Neuron (in vitro differentiated cells): ENCODE results near the gene TTLL12.

Source experiments
- H2AFZ ChIP-seq: one replicate; pipeline ENCODE4 v1.6.1; 2013; ENCODE audit warnings: low read depth, mild to moderate bottlenecking, inconsistent platforms, low read length, moderate library complexity
- H3K27me3 ChIP-seq: one replicate; pipeline ENCODE4 v1.6.1; 2013; ENCODE audit warnings: low read length; ENCODE audit not compliant: insufficient read depth
- H3K36me3 ChIP-seq: one replicate; pipeline ENCODE4 v1.6.1; 2013; ENCODE audit warnings: low read length; ENCODE audit not compliant: insufficient read depth
- H3K4me1 ChIP-seq: one replicate; pipeline ENCODE4 v1.6.1; 2013; ENCODE audit warnings: low read length; ENCODE audit not compliant: insufficient read depth
- H3K4me3 ChIP-seq: 2 replicates; pipeline ENCODE4 v1.5.1; 2013; ENCODE audit warnings: mild to moderate bottlenecking, low read length, moderate library complexity
- H3K9me3 ChIP-seq: one replicate; pipeline ENCODE4 v1.6.1; 2013; ENCODE audit warnings: low read length

The TTLL12 gene

DNA sequence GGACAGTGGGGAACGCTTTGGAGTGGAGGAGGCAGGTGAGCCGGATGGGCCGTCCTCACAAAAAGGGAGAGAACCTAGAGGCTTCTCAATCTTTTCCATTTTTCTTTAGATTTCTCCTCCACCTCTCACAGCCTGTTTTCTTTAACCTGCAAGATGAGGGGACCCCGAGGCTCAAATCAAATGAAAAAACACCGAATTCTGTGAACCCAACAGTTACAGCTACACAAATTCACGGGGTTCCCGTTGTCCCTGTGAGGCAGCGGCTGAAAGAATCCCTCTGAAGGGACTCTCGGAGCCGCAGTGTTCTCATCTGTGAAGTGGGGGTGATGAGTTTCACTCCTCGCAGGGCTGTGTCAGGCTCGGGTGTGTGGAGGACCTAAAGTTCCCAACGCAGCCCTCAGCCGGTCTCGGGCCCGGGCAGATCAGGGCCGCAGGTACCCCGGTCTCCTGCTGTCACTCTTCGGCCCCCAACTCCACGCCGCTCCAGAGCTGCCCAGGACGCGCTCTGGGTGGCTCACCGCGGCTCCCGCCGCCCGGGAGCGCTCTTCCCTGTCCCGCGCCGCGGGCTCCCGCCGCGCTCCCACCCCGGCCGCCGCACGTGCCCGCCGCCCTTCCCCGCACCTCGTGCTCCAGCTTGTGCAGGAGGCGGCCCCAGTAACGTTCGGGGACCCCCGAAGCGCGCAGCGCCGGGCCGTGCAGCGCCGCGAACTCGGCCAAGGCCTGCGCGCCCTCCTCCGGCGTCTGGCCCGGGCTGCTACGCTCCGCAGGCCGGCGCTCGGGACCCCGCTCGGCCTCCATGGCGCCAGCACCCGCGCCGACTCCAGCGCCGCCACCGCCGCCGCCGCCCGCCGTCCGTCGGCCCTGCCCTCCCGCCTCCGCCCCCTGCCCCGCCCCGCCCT, at the start of gene TTLL12:
TSS of gene TTLL12 (minus strand) at position 863 of the 899 bp plus-strand sequence. CDS start at position 798, 65 bp downstream.
- peaks cover 7% of the 10 kb centered on the region for H3K36me3 ChIP-seq
- peak within 1 kb of the TSS; percentile 90 for H3K4me3 ChIP-seq
- peak within 1 kb of the TSS; percentile 82 for H2AFZ ChIP-seq
- peaks cover 5% of the 10 kb centered on the region for H3K27me3 ChIP-seq
- no peaks in the 10 kb centered on the region for H3K9me3 ChIP-seq
- peaks cover 21% of the 10 kb centered on the region for H3K4me1 ChIP-seq

DNA sequence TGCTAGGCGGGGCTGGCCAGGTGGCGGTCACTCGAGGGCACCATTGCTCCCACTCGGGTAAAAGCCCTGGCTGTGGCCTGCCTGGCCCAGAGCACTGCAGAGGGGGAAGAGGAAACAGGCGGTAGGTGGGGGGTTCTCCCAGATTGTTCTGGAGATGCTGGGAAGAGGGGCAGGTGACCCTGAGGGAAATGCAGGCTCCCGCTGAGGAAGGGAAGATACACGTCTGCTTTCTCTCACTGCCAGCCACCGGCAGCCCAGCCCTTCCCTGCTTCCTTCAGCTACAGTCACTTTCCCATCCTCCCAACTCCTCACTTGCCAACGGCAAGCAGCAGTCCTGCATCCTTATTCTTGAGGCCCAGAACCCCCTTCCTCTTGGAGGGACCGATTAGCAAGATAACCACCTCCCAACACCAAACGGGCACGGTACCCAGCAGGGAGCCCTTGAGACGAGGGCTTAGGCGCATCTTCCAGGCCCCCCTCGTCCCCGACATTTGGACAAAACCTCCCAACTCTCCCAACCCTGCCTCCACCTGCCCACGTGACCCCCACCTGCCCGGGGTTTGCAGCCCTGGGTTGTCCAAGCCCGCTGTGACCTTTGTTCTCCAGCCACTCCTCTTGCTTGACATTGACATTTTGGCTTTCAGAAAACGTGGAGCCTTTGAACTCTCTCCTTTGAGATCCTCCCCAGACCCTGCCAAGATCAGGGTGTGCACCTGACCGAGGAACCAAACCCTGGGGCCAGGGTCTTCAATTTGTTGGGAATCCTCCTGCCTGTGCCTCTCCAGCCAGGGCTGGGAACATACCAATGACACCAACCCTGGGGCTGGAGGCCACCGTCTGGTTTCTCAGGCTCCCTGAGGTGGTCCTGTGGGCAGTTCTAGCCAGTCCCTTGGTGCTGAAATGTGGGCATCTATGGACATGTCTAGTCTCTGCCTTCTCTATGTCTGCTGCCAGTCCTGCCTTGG, 48.8 kb upstream of the TTLL12 start:
- Histone ChIP-seq H3K9me3 (no peaks in the 10 kb centered on the region), H3K36me3 (no peaks in the 10 kb centered on the region), H3K4me1 (peaks cover 32% of the 10 kb centered on the region), H3K27me3 (peaks cover 1% of the 10 kb centered on the region), H2AFZ (no peak overlapping the region), H3K4me3 (no peak overlapping the region)

DNA sequence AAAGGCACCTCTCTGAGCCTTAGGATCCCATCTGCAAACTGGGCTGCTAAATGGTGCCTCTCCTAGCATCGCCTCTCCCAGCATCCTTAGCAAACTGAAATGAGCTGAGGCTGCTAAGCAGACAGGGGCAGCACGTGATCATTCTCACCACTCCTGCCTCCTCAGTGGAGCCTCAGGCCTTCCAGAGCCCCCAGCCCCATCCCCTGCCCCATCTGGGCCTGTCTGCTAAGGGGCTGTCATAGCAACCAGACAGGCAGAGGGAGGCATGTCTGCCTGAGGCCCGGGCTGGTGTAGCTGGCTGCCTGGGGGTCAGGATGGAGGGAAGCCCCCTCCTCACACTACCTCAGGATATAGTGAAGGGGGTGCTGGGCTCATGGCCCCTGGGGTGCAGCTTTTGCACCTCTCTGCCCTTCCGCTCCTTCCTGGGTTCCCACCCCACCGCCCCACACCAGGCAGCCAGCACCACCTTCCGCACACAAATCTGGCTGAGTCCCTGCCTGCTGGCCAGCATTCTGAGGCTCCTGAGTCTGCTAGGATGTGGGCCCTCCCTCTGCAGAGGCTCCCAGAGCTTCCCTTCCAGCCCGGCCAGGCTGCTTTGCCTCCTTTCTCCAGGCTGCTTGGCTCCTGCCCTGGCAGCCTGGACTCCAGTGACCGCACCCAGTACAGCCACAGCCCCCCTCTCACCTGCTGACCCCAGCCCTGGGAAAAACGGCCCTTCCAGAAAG, 47.5 kb upstream of the TTLL12 start:
- Histone ChIP-seq H3K4me1 (peaks cover 32% of the 10 kb centered on the region), H3K36me3 (no peaks in the 10 kb centered on the region), H3K27me3 (no peaks in the 10 kb centered on the region), H3K4me3 (no peak overlapping the region), H2AFZ (peak overlapping the region; percentile 7), H3K9me3 (no peaks in the 10 kb centered on the region)

DNA sequence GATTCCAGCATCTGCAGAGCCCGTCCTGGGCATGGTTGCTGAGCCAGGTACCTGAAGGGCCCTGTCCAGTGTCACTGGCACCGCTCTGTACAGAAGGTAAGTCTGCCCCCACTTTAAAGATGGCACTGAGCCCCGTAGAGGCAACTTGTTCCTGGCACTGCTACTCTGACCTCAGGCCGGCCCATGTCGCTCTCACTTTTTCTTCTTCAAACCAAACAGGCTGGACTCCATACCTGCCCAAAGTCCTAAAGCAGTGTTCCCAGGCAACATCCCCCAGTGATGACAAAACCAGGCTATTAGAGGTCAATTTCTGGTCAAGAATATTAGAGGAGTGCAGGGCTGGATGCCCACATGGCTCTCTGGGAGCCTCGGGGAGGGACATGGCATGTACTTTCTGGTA, 46.6 kb upstream of the TTLL12 start:
- Histone ChIP-seq H3K4me3 (no peak overlapping the region), H2AFZ (no peak overlapping the region), H3K27me3 (no peaks in the 10 kb centered on the region), H3K36me3 (no peaks in the 10 kb centered on the region), H3K9me3 (no peaks in the 10 kb centered on the region), H3K4me1 (peaks cover 32% of the 10 kb centered on the region)

DNA sequence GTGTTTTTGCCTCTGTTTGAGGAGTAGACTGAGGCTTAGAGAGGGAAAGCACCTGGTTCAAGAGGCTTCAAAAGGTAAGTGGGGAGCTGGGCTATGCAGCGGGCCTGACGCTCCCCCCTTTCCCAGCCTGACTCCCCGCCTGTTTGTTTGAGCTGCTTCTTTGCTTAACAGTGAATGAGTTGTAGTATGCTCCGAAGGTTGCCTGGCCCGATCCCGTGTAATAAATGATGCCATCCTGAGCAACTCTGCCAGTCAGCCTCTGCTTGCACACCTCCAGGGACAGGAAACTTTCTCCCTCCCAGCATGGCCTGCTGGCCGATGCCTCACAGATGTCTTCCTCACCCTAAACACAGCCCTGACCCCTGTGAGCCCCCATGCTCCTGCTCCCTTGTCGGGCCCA, 45.5 kb upstream of the TTLL12 start:
- Histone ChIP-seq H3K27me3 (no peaks in the 10 kb centered on the region), H3K4me3 (no peak overlapping the region), H3K9me3 (no peaks in the 10 kb centered on the region), H3K36me3 (no peaks in the 10 kb centered on the region), H3K4me1 (peaks cover 36% of the 10 kb centered on the region), H2AFZ (no peak overlapping the region)

DNA sequence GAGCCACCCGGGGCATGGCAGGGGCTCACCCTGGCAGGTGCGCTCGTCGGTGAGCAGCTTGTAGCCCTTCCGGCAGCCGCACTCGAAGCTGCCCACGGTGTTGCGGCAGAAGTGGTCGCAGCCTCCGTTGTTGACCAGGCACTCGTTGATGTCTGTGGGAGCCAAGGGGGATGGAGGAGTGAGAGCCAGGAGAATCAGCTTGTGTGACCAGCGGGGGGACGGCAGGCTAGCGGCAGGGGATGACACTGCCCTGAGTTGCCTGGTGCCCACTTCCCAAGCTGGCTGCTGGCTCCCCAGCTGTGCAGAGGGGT, 44.7 kb upstream of the TTLL12 start:
- Histone ChIP-seq H3K4me3 (no peak overlapping the region), H3K9me3 (no peaks in the 10 kb centered on the region), H2AFZ (no peak overlapping the region), H3K4me1 (peaks cover 42% of the 10 kb centered on the region), H3K36me3 (no peaks in the 10 kb centered on the region), H3K27me3 (no peaks in the 10 kb centered on the region)

DNA sequence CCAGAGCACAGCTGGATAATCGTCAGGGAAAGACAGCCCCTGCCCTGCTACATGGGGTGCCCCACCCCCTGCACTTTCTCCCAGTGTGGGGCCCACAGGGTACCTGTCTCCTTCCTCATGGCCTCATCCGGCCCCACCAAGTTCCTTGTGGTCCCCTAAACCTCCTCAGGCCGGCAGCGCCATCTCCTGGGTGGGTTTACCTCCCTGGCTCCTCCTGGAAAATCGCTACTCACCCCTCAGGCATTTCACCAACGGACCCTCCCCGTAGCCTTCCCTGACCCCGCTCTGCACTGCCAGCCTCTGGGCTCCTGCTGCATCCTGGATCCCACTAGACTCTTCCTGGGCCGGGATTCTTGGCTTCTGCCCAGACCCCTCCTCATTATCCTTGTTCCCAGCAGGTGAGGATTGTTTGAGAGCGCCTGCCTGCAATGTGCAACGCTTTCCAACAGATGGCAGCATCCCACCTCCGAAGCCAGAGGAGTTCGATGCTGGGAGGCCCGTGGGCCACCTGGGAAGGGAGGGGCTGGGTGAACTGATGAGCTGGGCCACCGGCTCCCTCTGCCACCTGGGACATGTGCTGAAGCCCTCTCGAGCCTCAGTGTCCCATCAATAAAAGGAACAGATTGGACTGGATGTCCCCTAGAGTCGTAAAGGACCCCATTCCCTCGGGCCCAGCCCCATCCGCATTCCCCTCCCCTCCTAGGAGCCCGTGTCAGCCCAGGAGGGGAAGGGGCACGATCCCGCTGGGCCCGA, 44.2 kb upstream of the TTLL12 start:
- Histone ChIP-seq H3K4me1 (peaks cover 40% of the 10 kb centered on the region), H2AFZ (no peak overlapping the region), H3K27me3 (no peaks in the 10 kb centered on the region)

DNA sequence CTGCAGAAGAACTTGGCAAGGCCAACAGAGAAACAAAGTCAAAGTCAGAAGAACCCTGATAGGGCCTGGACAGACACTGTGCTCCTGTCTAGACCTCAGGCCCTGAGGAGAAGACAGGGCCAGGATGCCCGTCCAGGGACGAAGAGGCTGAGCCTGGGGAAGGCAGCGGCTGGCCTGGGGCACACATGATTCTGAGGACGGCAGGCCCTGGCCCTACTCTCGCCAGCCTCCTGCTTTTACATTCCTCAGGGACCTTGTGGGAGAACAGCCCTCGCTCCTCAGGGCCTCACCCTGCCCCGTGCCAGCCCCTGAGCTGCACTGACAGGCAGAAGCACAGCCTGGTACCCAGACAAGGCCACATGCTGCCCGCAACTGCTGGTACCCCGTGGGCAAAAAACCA, 43.6 kb upstream of the TTLL12 start:
- Histone ChIP-seq H3K4me3 (no peak overlapping the region), H2AFZ (no peak overlapping the region), H3K9me3 (no peaks in the 10 kb centered on the region), H3K27me3 (no peaks in the 10 kb centered on the region), H3K4me1 (peaks cover 40% of the 10 kb centered on the region), H3K36me3 (no peaks in the 10 kb centered on the region)

More for the DNA sequence above, 44.2 kb upstream of the TTLL12 start:
- Histone ChIP-seq H3K9me3 (no peaks in the 10 kb centered on the region), H3K4me3 (no peak overlapping the region), H3K36me3 (no peaks in the 10 kb centered on the region)

DNA sequence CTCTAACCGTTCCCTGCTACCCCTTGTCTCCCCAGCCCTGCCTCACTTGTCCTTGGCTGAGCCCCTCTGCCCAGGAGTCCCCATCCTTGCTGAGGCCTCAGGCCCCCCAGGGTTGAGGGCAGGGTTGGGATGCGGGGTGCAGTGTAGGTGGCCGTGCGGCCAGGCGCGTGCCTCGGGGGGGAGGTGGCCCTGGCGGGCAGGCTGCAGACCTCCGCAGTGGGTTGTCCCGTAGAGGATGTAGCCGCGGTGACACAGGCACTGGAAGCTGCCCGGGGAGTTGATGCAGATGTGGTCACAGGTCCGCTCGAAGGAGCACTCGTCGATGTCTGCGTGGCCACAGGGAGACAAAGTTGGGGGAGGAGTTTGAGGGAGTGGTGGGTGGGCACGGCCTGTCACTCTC, 41.9 kb upstream of the TTLL12 start:
- no peak overlapping the region for H3K4me3 ChIP-seq
- no peak overlapping the region for H2AFZ ChIP-seq
- no peaks in the 10 kb centered on the region for H3K27me3 ChIP-seq
- peaks cover 25% of the 10 kb centered on the region for H3K4me1 ChIP-seq
- H3K9me3 ChIP-seq = no peaks in the 10 kb centered on the region
- no peaks in the 10 kb centered on the region for H3K36me3 ChIP-seq

DNA sequence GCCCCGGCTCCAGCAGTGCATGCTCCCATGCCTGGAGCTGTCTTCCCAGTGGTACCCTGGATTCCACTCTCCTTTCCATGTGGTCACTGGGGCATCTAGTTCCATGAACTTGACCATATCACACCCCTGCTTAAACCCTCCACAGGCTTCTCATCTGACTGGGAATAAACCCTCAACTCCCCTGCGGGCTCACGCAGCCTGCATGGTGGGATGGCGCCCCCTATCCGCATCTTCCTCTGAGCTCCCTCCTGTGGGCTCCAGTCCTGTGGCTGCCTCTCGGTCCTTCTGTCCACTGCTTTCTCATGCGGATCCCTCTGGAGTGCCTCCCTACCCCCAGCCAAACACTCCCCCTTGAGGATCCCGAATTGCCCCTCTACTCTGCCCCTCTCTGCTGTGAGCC, 41.4 kb upstream of the TTLL12 start:
- no peaks in the 10 kb centered on the region for H3K36me3 ChIP-seq
- no peaks in the 10 kb centered on the region for H3K9me3 ChIP-seq
- H3K27me3 ChIP-seq = no peaks in the 10 kb centered on the region
- H3K4me3 ChIP-seq = no peak overlapping the region
- peaks cover 21% of the 10 kb centered on the region for H3K4me1 ChIP-seq
- no peak overlapping the region for H2AFZ ChIP-seq

DNA sequence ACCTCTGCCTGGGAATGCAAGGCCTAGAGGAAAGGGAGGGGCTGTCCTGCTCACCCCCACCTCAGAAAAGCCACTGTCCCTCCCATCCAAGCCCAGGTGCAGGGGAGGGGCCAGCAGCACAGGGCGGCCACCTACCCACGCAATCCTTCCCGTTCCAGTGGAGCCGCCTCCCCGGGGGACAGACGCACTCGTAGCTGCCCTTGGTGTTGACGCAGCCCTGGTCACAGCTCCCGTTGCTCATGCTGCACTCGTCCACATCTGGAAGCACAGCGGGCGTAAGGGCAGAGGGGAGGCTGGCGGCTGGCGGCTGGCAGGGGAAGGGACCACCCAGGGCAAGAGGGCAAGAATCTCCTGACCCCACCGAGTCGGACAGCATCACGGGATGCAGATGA, 40.3 kb upstream of the TTLL12 start:
- H2AFZ ChIP-seq = no peak overlapping the region
- H3K36me3 ChIP-seq = no peaks in the 10 kb centered on the region
- H3K9me3 ChIP-seq = no peaks in the 10 kb centered on the region
- no peak overlapping the region for H3K4me3 ChIP-seq
- H3K4me1 ChIP-seq = peaks cover 21% of the 10 kb centered on the region
- H3K27me3 ChIP-seq = no peaks in the 10 kb centered on the region
